Tibial nerve (tissue), 4 donors: ENCODE measurements around the gene FNBP1L. TPM values are rescaled to one million over a fixed set of nuclear protein-coding genes. Genes with fewer than 3 reads are reported as not detected.

ENCODE experiments used
- DNase-seq, 2 donors: peaks; one replicate each; pipeline ENCODE4 v3.0.0-alpha.2; 2019; ENCODE audit warnings: low spot score in 2 of 2
- H3K27ac ChIP-seq, 4 donors: fragments of 200-600 bp; sonication (generic) in 3 of 4; one replicate each; pipeline ENCODE4 v1.5.1; 2017 to 2019; ENCODE audit warnings: mild to moderate bottlenecking in 1 of 4
- H3K27me3 ChIP-seq, 2 donors: fragments of 200-600 bp; sonication (generic) in 1 of 2; one replicate each; pipeline versions ENCODE4 v1.5.1 to v1.6.0; 2017 to 2019
- H3K36me3 ChIP-seq, 3 donors: fragments of 200-600 bp; sonication (generic); one replicate each; pipeline ENCODE4 v1.5.1; 2018 to 2019
- H3K4me1 ChIP-seq, 4 donors: fragments of 200-600 bp; sonication (generic) in 3 of 4; one replicate each; pipeline ENCODE4 v1.5.1; 2017 to 2019
- H3K4me3 ChIP-seq, 4 donors: fragments of 200-600 bp; sonication (generic) in 3 of 4; one replicate each; pipeline ENCODE4 v1.5.1; 2017 to 2019; ENCODE audit warnings: mild to moderate bottlenecking in 1 of 4, moderate library complexity in 1 of 4
- H3K9me3 ChIP-seq, 4 donors: fragments of 200-600 bp; sonication (generic) in 3 of 4; one replicate each; pipeline ENCODE4 v1.5.1; 2017 to 2019
- CTCF ChIP-seq, 5 experiments: fragments of 200-600 bp in 3 of 5; fragments of 450-650 bp in 2 of 5; sonication (generic) in 3 of 5; IDR thresholded peaks; one replicate each; pipeline ENCODE4 v1.5.1; 2016 to 2019; ENCODE audit warnings: antibody characterized with exemption in 5 of 5, mild to moderate bottlenecking in 3 of 5, moderate library complexity in 2 of 5
- EP300 ChIP-seq, 2 donors: sonication (generic); formaldehyde crosslinking; IDR thresholded peaks; one replicate each; pipeline ENCODE4 v1.6.1; 2017; ENCODE audit warnings: antibody characterized with exemption in 2 of 2, mild to moderate bottlenecking in 1 of 2
- POLR2A ChIP-seq, 2 donors: fragments of 450-650 bp; IDR thresholded peaks; one replicate each; pipeline ENCODE4 v1.6.1; 2017; ENCODE audit warnings: antibody characterized with exemption in 2 of 2, mild to moderate bottlenecking in 2 of 2, moderate library complexity in 2 of 2
- WGBS, 2 donors: methylation state at CpG; one replicate each; pipeline ENCODE4 v1.1.5; 2018; 5-methylcytosine and 5-hydroxymethylcytosine counted together
- total RNA-seq, 4 donors: library from RNA; depleted of rRNA; stranded (reverse); fragments of >200 nt; gene quantifications; one replicate each; pipeline ENCODE4 v1.1.0, GENCODE V29; 2016

Gene FNBP1L
- total RNA-seq, 4 donors from 2014 or later = 18.3 to 23.2 (median 20.5) TPM

DNA sequence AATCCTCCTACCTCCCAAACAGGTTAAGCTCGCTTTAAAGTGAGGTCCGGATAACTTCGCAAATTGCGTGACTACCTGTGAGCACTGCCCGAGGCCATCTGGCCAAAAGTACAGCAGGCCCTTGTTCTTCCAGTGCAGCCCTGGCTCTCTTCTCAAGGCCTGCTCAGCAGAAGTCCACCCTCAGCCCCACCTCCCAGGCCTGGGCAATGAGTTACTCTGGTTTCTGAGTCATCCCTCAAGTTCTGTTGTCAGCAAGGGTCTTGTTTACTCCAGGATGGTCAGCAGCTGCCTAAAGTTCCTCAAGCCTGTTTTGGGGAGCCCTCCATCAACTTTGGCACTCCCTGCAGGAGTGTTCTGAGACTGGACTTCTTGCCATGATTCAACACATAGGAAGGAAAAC is 132.0 kb downstream of the FNBP1L start:
- peaks cover 0 to 38% (median 3%) of the 10 kb centered on the region in 4 donors for H3K4me1 ChIP-seq
- peak overlapping the region in 3 of 4 donors; percentile 13 to 62 (median 42) for H3K27ac ChIP-seq
- peaks cover 5 to 79% (median 11%) of the 10 kb centered on the region in 3 donors for H3K36me3 ChIP-seq
- DNase-seq = no peak
- TF ChIP-seq EP300 (IDR thresholded peaks at IDR 0.05) (no peak), POLR2A (IDR thresholded peaks at IDR 0.05) (no peak)
- H3K4me3 ChIP-seq = no peak overlapping the region
- no peaks in the 10 kb centered on the region for H3K9me3 ChIP-seq
- H3K27me3 ChIP-seq = no peaks in the 10 kb centered on the region
- WGBS, 2 donors = 84 to 94% methylated on average over 5 of the region's 5 CpGs

GRCh38 chr1:93581917-93582850 is 134.3 kb downstream of the FNBP1L start:
- no peaks in the 10 kb centered on the region for H3K9me3 ChIP-seq
- H3K27ac ChIP-seq = no peak overlapping the region

DNA sequence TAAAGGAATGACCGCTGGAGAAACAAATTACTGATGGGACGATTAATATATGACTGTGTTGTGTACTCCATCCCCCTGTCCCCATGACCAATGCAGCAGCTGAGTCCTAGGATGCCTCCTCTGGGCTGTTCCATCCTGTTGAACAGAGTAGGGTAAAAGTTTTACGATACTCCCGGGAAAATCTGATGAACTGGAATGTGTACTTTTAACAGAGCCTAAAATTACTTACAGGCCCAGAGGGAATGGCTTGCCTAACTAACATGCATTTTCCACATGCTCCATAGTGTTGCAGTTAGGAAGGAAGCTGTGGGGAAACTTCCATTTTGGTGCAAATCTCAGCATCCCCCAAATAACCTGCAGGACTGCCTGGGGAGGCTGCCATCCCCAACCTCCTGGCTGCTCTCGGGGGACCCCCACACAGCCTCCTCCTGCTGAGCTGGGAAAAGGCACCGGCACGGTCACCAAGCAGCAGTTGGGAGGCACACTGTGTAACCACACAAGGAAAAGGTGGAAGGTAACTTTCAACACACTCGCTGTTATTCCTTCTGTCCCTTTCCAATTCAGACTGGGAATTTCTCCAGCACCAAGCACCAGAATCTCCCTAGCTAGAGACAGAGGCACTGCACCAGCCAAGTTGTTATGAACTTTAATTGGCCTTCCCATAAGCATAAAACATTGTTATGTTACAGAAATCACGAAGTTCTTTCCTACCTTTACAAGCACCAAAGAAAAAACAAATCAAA is 136.5 kb downstream of the FNBP1L start:
- Histone ChIP-seq H3K27me3 (no peaks in the 10 kb centered on the region), H3K36me3 (peaks cover 5 to 78% (median 5%) of the 10 kb centered on the region in 3 donors), H3K4me1 (peaks cover 0 to 25% (median 7%) of the 10 kb centered on the region in 4 donors), H3K4me3 (peak overlapping the region in 1 of 4 donors; percentile 8), H3K9me3 (no peaks in the 10 kb centered on the region), H3K27ac (peak overlapping the region; percentile 0 to 58 (median 54))
- DNase-seq = no peak
- TF ChIP-seq CTCF (IDR thresholded peaks at IDR 0.05) (no peak), EP300 (IDR thresholded peaks at IDR 0.05) (peak in 1 of 2 donors; percentile 13)
- 61 to 62% methylated on average over 9 of the region's 9 CpGs for WGBS, 2 donors

More at GRCh38 chr1:93581917-93582850, 134.3 kb downstream of the FNBP1L start:
- Histone ChIP-seq H3K36me3 (peaks cover 5 to 72% (median 5%) of the 10 kb centered on the region in 3 donors), H3K4me3 (no peak overlapping the region), H3K4me1 (peaks cover 0 to 35% (median 3%) of the 10 kb centered on the region in 4 donors), H3K27me3 (no peaks in the 10 kb centered on the region)
- DNase-seq = no peak
- no peak for TF ChIP-seq CTCF (IDR thresholded peaks at IDR 0.05)
- no peak for TF ChIP-seq EP300 (IDR thresholded peaks at IDR 0.05)
- TF ChIP-seq POLR2A (IDR thresholded peaks at IDR 0.05) = no peak
- 90 to 91% methylated on average over 22 to 23 of the region's 23 CpGs for WGBS, 2 donors

- H3K27me3 ChIP-seq = no peaks in the 10 kb centered on the region
- H3K27ac ChIP-seq = peak overlapping the region; percentile 0 to 58 (median 54)
- H3K36me3 ChIP-seq = peaks cover 5 to 79% (median 5%) of the 10 kb centered on the region in 3 donors
- H3K9me3 ChIP-seq = no peaks in the 10 kb centered on the region
- DNase-seq = no peak
- WGBS, 2 donors = 61 to 64% methylated on average over 13 of the region's 13 CpGs
- no peak overlapping the region for H3K4me3 ChIP-seq
- H3K4me1 ChIP-seq = peaks cover 0 to 19% (median 5%) of the 10 kb centered on the region in 4 donors
- TF ChIP-seq CTCF (IDR thresholded peaks at IDR 0.05) (no peak), EP300 (IDR thresholded peaks at IDR 0.05) (no peak), POLR2A (IDR thresholded peaks at IDR 0.05) (no peak)
These were observed 137.4 kb downstream of the FNBP1L start for GRCh38 chr1:93585059-93585966.

DNA sequence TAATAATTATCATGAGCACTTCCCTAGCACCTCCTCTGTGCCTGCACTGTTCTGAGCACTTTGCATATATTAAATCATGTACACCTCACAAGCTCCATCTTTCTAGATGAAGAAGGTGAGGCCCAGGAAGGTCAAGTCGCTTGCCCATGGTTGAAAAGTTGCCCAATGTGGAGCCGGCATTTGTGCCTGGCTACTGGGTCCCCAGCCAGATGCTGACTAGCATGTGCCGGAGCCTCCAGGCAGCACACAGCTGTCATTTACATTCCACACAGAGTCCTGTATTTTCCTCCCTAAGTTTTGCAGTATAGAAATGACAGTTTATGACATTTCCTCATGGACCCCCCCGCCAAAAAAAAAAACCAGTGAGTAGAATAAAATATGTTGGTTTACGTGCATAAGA is 139.4 kb downstream of the FNBP1L start:
- H3K4me1 ChIP-seq = peaks cover 0 to 26% (median 9%) of the 10 kb centered on the region in 4 donors
- no peak for DNase-seq
- no peak overlapping the region for H3K4me3 ChIP-seq
- no peak for TF ChIP-seq EP300 (IDR thresholded peaks at IDR 0.05)
- no peak for TF ChIP-seq POLR2A (IDR thresholded peaks at IDR 0.05)
- no peak for TF ChIP-seq CTCF (IDR thresholded peaks at IDR 0.05)
- H3K36me3 ChIP-seq = peaks cover 0 to 68% (median 0%) of the 10 kb centered on the region in 3 donors
- H3K27me3 ChIP-seq = no peaks in the 10 kb centered on the region
- H3K27ac ChIP-seq = no peak overlapping the region
- no peaks in the 10 kb centered on the region for H3K9me3 ChIP-seq
- WGBS, 2 donors = 85 to 95% methylated on average over 5 of the region's 5 CpGs
